Embryonic facial prominence (tissue), 1 donor: ENCODE data around the gene ZNF81.
"Not testable (repeated sequence)": the region's sequence is repeated elsewhere in the genome, so short reads cannot be mapped to it uniquely, and the experiment has no call there.

Source experiments
- DNase-seq: peaks from one replicate; pipeline ENCODE4 v3.0.0-alpha.2; 2016; ENCODE audit errors: extremely low spot score

The ZNF81 gene

DNA sequence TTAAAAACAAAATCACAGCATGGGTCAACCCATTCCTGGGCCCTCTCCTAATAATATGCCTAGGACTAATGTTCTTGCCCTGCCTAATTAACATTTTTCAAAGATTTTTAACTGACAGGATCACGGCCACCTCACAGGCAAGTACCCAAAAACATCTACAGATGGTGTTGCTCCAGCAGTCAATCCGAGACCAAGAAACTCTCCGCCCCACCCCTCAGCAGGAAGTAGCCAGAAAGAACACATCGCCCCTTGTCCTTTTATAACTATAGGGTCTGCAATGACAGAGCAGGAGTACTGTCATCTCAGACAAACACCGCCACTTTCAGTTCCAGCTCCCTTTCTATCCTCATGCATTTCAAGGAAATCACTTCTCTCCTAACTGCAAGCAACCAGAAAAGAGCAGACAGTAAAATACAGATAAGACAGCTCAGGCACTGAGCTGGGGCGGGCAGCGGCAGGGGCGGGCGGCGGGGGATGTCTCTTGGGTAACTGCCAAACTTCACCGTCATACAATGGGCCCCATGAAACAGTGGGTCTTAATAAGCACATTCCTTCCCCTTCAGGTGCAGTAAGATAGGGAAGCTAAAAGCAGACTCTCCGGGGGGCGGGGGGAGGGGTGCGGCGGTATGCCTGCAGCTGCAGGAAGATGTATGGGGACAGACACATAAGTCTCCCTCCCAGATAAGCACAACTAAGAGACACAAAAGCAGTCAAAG is 99.7 kb downstream of the ZNF81 start:
- DNase-seq: no peak

- no peak for DNase-seq
Observed at GRCh38 chrX:47936940-47937317, 100.2 kb downstream of the ZNF81 start.

DNA sequence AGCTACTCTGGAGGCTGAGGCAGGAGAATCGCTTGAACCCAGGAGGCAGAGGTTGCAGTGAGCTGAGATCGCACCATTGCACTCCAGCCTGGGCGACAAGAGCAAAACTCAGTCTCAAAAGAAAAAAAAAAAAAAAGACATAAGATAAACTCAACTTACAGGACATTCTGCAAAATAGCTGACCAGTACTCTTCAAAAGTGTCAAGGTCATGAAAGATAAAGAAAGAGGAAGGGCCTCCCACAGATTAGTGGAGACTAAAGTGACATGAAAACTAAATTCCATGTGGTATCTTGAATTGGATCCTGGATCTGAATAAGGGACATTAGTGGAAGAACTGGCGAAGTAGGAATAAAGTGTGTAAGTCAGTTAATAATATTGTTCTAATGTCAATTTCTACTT is 103.7 kb downstream of the ZNF81 start:
- no peak for DNase-seq

- no peak for DNase-seq
Observed at GRCh38 chrX:47941423-47941822, 104.7 kb downstream of the ZNF81 start.

DNA sequence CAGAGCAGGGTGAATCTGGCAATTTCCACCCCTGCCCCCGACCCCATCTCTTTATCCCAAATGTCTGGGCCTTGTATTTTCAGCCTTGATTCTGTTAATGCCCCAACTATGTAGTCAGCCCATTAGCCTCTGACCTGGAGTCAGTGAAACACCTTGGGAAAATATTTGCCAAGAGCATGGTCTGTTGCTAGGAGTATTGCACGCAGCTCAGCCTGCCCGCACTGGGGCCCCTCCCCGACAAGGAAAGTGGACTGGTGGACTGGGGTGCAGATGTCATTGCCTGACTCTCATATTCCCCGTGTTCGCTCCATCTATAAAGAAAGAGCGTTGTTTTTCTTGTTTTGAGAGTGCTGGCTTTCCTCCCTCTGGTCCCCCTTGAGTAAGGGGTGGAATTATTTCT is 118.6 kb downstream of the ZNF81 start:
- DNase-seq: not testable (repeated sequence)

DNA sequence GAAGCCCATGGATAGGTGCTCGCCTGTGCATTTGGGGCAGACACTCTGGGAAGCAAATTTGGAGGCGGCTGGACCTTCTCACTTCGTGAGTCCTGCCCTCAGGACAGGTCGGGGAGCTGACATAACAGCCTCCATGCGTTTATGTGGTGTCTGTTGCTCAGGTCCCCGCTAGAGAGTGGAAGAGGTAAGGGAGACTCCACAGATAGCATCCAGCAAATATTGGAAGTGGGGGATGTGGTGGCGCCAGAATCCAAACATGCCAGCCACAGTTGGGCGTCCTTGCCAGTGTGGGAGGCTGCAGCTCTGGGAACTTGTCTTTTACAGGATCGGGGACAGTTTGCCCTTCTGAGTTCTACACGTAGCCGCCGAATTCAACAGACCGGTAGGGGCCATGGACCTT is 119.3 kb downstream of the ZNF81 start:
- no peak for DNase-seq

DNA sequence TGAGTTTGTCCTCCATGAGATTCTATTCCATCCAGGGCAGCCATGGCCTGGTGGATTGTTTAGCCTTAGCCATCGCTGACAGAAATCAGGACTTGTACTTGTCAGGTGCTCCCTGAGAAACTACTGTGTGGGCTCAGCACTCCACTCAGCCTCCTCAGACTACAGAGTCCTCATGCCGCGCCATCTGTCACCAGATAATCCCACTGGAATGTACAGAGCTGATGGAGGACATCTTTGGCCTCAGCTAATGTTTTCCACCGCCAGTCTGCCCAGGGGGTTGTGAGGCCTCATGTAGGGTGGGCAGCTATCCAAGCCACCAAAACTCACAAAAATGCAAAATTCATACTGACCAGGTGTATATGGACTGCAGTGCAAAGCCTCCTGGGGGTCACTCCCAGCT is 121.5 kb downstream of the ZNF81 start:
- DNase-seq: not testable (repeated sequence)

- DNase-seq: no peak
Observed at GRCh38 chrX:47958761-47959342, 122.2 kb downstream of the ZNF81 start.

DNA sequence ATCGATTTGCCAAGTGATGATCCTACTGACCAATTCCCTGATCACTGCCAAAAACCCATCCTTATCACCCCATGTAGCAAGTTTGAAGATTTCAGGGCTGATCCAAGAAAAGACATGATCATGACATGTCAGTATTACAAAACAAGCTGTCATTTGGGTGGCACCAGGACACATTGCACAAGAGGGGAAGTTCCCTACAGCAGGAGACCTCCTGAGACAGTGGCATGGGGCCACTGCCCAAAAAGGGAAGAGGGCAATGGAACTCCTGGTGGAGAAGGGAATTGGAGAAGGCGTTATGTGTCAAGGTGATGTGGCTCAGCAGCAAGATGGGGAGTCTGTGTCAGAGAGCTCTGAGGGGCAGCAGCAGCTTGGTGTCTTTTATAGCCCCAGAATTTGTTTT is 123.7 kb downstream of the ZNF81 start:
- no peak for DNase-seq

DNA sequence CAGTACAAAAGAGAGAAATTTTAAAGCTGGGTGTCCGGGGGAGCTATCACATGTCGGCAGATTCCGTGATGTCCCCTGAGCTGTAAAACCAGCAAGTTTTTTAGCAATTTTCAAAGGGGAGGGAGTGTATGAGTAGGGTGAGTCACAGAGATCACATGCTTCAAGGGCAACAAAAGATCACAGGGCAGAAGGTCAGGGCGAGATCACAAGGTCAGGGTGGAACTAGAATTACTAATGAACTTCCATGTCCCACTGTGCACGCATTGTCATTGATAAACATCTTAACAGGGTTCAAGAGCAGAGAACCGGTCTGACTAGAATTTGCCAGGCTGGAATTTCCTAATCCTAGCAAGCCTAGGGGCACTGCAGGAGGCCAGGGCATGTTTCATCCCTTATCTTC is 125.1 kb downstream of the ZNF81 start:
- not testable (repeated sequence) for DNase-seq

DNA sequence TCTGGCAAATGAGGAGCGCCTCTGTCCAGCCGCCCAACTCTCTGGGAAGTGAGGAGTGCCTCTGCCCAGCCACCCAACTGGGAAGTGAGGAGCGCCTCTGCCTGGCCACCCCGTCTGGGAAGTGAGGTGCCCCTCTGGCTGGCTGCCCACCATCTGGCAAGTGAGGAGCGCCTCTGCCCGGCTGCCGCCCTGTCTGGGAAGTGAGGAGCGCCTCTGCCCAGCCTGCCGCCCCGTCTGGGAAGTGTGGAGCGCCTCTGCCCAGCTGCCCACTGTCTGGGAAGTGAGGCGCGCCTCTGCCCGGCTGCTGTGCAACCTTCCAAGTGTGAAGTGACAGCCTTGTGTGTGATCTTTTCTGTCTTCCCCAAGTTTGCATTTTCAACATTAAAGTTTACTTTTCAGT is 128.8 kb downstream of the ZNF81 start:
- not testable (repeated sequence) for DNase-seq
